ENCODE data around the gene PHGDH.

The PHGDH gene

GRCh38 chr1:119735217-119735616, 23.5 kb downstream of the PHGDH start:
- Histone ChIP-seq H3K4me1 (ENCODE audit: control insufficient read depth, low read depth, low read length) (no peaks in the 10 kb centered on the region), H3K27me3 (ENCODE audit: control insufficient read depth, insufficient read depth, low read length) (no peaks in the 10 kb centered on the region), H3K9me3 (ENCODE audit: control insufficient read depth, low read depth, low read length) (no peaks in the 10 kb centered on the region), H3K36me3 (ENCODE audit: control insufficient read depth, low read depth, low read length) (peaks cover 97% of the 10 kb centered on the region), H3K4me3 (ENCODE audit: low read length) (no peak overlapping the region), H3K27ac (ENCODE audit: low read length) (no peak overlapping the region), H3K9ac (ENCODE audit: low read length) (no peak overlapping the region)

- peaks cover 97% of the 10 kb centered on the region for H3K36me3 ChIP-seq (ENCODE audit: control insufficient read depth, low read depth, low read length)
- no peak overlapping the region for H3K27ac ChIP-seq (ENCODE audit: low read length)
- no peak overlapping the region for H3K4me3 ChIP-seq (ENCODE audit: low read length)
- H3K9me3 ChIP-seq (ENCODE audit: control insufficient read depth, low read depth, low read length): no peaks in the 10 kb centered on the region
- no peak overlapping the region for H3K9ac ChIP-seq (ENCODE audit: low read length)
- H3K4me1 ChIP-seq (ENCODE audit: control insufficient read depth, low read depth, low read length): no peaks in the 10 kb centered on the region
- no peaks in the 10 kb centered on the region for H3K27me3 ChIP-seq (ENCODE audit: control insufficient read depth, insufficient read depth, low read length)
Observed at GRCh38 chr1:119736649-119737039, 24.9 kb downstream of the PHGDH start.

- Histone ChIP-seq H3K4me3 (ENCODE audit: low read length) (no peak overlapping the region), H3K4me1 (ENCODE audit: control insufficient read depth, low read depth, low read length) (no peaks in the 10 kb centered on the region), H3K9me3 (ENCODE audit: control insufficient read depth, low read depth, low read length) (no peaks in the 10 kb centered on the region), H3K27me3 (ENCODE audit: control insufficient read depth, insufficient read depth, low read length) (no peaks in the 10 kb centered on the region), H3K36me3 (ENCODE audit: control insufficient read depth, low read depth, low read length) (peaks cover 97% of the 10 kb centered on the region), H3K9ac (ENCODE audit: low read length) (no peak overlapping the region), H3K27ac (ENCODE audit: low read length) (no peak overlapping the region)
Observed at GRCh38 chr1:119737040-119737682, 25.4 kb downstream of the PHGDH start.

- Histone ChIP-seq H3K9ac (ENCODE audit: low read length) (no peak overlapping the region), H3K27me3 (ENCODE audit: control insufficient read depth, insufficient read depth, low read length) (no peaks in the 10 kb centered on the region), H3K4me3 (ENCODE audit: low read length) (no peak overlapping the region), H3K27ac (ENCODE audit: low read length) (no peak overlapping the region), H3K9me3 (ENCODE audit: control insufficient read depth, low read depth, low read length) (no peaks in the 10 kb centered on the region), H3K36me3 (ENCODE audit: control insufficient read depth, low read depth, low read length) (peaks cover 98% of the 10 kb centered on the region), H3K4me1 (ENCODE audit: control insufficient read depth, low read depth, low read length) (no peaks in the 10 kb centered on the region)
Observed at GRCh38 chr1:119738100-119738720, 26.5 kb downstream of the PHGDH start.

- no peak overlapping the region for H3K9ac ChIP-seq (ENCODE audit: low read length)
- no peaks in the 10 kb centered on the region for H3K4me1 ChIP-seq (ENCODE audit: control insufficient read depth, low read depth, low read length)
- H3K9me3 ChIP-seq (ENCODE audit: control insufficient read depth, low read depth, low read length): no peaks in the 10 kb centered on the region
- H3K27ac ChIP-seq (ENCODE audit: low read length): no peak overlapping the region
- no peaks in the 10 kb centered on the region for H3K27me3 ChIP-seq (ENCODE audit: control insufficient read depth, insufficient read depth, low read length)
- no peak overlapping the region for H3K4me3 ChIP-seq (ENCODE audit: low read length)
- peaks cover 98% of the 10 kb centered on the region for H3K36me3 ChIP-seq (ENCODE audit: control insufficient read depth, low read depth, low read length)
Observed at GRCh38 chr1:119739150-119739549, 27.4 kb downstream of the PHGDH start.

- Histone ChIP-seq H3K27ac (ENCODE audit: low read length) (no peak overlapping the region), H3K4me1 (ENCODE audit: control insufficient read depth, low read depth, low read length) (no peaks in the 10 kb centered on the region), H3K9me3 (ENCODE audit: control insufficient read depth, low read depth, low read length) (no peaks in the 10 kb centered on the region), H3K9ac (ENCODE audit: low read length) (no peak overlapping the region), H3K4me3 (ENCODE audit: low read length) (no peak overlapping the region), H3K36me3 (ENCODE audit: control insufficient read depth, low read depth, low read length) (peaks cover 90% of the 10 kb centered on the region), H3K27me3 (ENCODE audit: control insufficient read depth, insufficient read depth, low read length) (no peaks in the 10 kb centered on the region)
Observed at GRCh38 chr1:119740261-119740660, 28.5 kb downstream of the PHGDH start.

GRCh38 chr1:119740896-119741780, 29.4 kb downstream of the PHGDH start:
- Histone ChIP-seq H3K4me3 (ENCODE audit: low read length) (no peak overlapping the region), H3K27me3 (ENCODE audit: control insufficient read depth, insufficient read depth, low read length) (no peaks in the 10 kb centered on the region), H3K36me3 (ENCODE audit: control insufficient read depth, low read depth, low read length) (peaks cover 81% of the 10 kb centered on the region), H3K9ac (ENCODE audit: low read length) (no peak overlapping the region), H3K4me1 (ENCODE audit: control insufficient read depth, low read depth, low read length) (peaks cover 4% of the 10 kb centered on the region), H3K9me3 (ENCODE audit: control insufficient read depth, low read depth, low read length) (no peaks in the 10 kb centered on the region), H3K27ac (ENCODE audit: low read length) (no peak overlapping the region)

- Histone ChIP-seq H3K4me3 (ENCODE audit: low read length) (no peak overlapping the region), H3K27ac (ENCODE audit: low read length) (no peak overlapping the region), H3K36me3 (ENCODE audit: control insufficient read depth, low read depth, low read length) (peaks cover 70% of the 10 kb centered on the region), H3K9ac (ENCODE audit: low read length) (no peak overlapping the region), H3K27me3 (ENCODE audit: control insufficient read depth, insufficient read depth, low read length) (no peaks in the 10 kb centered on the region), H3K9me3 (ENCODE audit: control insufficient read depth, low read depth, low read length) (no peaks in the 10 kb centered on the region), H3K4me1 (ENCODE audit: control insufficient read depth, low read depth, low read length) (peaks cover 10% of the 10 kb centered on the region)
Observed at GRCh38 chr1:119742202-119742601, 30.5 kb downstream of the PHGDH start.

GRCh38 chr1:119742677-119743076, 30.9 kb downstream of the PHGDH start:
- H3K4me3 ChIP-seq (ENCODE audit: low read length): no peak overlapping the region
- H3K27me3 ChIP-seq (ENCODE audit: control insufficient read depth, insufficient read depth, low read length): no peaks in the 10 kb centered on the region
- no peak overlapping the region for H3K27ac ChIP-seq (ENCODE audit: low read length)
- H3K9me3 ChIP-seq (ENCODE audit: control insufficient read depth, low read depth, low read length): no peaks in the 10 kb centered on the region
- peaks cover 67% of the 10 kb centered on the region for H3K36me3 ChIP-seq (ENCODE audit: control insufficient read depth, low read depth, low read length)
- no peak overlapping the region for H3K9ac ChIP-seq (ENCODE audit: low read length)
- H3K4me1 ChIP-seq (ENCODE audit: control insufficient read depth, low read depth, low read length): peaks cover 10% of the 10 kb centered on the region

GRCh38 chr1:119743308-119743707, 31.6 kb downstream of the PHGDH start:
- Histone ChIP-seq H3K27me3 (ENCODE audit: control insufficient read depth, insufficient read depth, low read length) (no peaks in the 10 kb centered on the region), H3K4me1 (ENCODE audit: control insufficient read depth, low read depth, low read length) (peaks cover 10% of the 10 kb centered on the region), H3K9ac (ENCODE audit: low read length) (no peak overlapping the region), H3K27ac (ENCODE audit: low read length) (no peak overlapping the region), H3K9me3 (ENCODE audit: control insufficient read depth, low read depth, low read length) (no peaks in the 10 kb centered on the region), H3K36me3 (ENCODE audit: control insufficient read depth, low read depth, low read length) (peaks cover 61% of the 10 kb centered on the region), H3K4me3 (ENCODE audit: low read length) (no peak overlapping the region)

GRCh38 chr1:119743776-119744597, 32.3 kb downstream of the PHGDH start:
- Histone ChIP-seq H3K4me3 (ENCODE audit: low read length) (no peak overlapping the region), H3K27ac (ENCODE audit: low read length) (no peak overlapping the region), H3K4me1 (ENCODE audit: control insufficient read depth, low read depth, low read length) (peaks cover 10% of the 10 kb centered on the region), H3K9ac (ENCODE audit: low read length) (no peak overlapping the region), H3K27me3 (ENCODE audit: control insufficient read depth, insufficient read depth, low read length) (no peaks in the 10 kb centered on the region), H3K9me3 (ENCODE audit: control insufficient read depth, low read depth, low read length) (no peaks in the 10 kb centered on the region), H3K36me3 (ENCODE audit: control insufficient read depth, low read depth, low read length) (peaks cover 54% of the 10 kb centered on the region)
